ENCODE results near the gene ANXA4.
A peak's percentile ranks its signal among the peaks of the same experiment; 100 is the strongest.
"Not testable (repeated sequence)": the region's sequence is repeated elsewhere in the genome, so short reads cannot be mapped to it uniquely, and the experiment has no call there.

Gene ANXA4

DNA sequence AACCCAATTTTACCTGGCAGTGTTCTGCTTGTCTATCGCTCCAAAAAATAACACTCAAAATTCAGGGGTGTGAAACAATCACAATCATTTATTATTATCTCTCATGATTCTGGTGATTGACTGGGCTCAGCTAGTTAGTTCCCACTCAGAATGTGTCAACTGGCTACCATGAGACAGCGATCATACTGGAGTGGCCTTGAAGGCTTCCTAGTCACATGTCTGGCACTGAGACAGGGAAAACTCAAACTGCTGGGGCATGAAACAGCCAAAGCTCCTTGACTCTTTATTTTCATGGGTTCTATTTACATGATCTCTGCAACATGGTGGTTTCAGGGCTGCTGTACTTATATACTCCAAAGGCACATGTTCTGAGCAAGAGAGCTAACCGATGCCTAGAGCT, 6.2 kb upstream of the ANXA4 start:
- Histone ChIP-seq H3K9me3 (no peaks in the 10 kb centered on the region), H3K27me3 (no peaks in the 10 kb centered on the region), H3K36me3 (no peaks in the 10 kb centered on the region), H3K4me3 (no peak overlapping the region), H3K4me1 (peaks cover 0 to 5% (median 0%) of the 10 kb centered on the region in 4 donors), H3K27ac (no peak overlapping the region)
- DNase-seq: no peak
- intact Hi-C loops (cut with DNase I; ENCODE audit: low total_unique reads): no loop called here
- TF ChIP-seq CTCF (IDR thresholded peaks at IDR 0.05): no peak

- DNase-seq; intact Hi-C loops (cut with DNase I; ENCODE audit: low total_unique reads); H3K4me3 ChIP-seq; H3K27ac ChIP-seq; H3K27me3 ChIP-seq; H3K9me3 ChIP-seq; H3K36me3 ChIP-seq: not testable (repeated sequence)
- peaks cover 0 to 11% (median 6%) of the 10 kb centered on the region in 4 donors for H3K4me1 ChIP-seq
Observed at GRCh38 chr2:69738149-69738548, 3.8 kb upstream of the ANXA4 start.

DNA sequence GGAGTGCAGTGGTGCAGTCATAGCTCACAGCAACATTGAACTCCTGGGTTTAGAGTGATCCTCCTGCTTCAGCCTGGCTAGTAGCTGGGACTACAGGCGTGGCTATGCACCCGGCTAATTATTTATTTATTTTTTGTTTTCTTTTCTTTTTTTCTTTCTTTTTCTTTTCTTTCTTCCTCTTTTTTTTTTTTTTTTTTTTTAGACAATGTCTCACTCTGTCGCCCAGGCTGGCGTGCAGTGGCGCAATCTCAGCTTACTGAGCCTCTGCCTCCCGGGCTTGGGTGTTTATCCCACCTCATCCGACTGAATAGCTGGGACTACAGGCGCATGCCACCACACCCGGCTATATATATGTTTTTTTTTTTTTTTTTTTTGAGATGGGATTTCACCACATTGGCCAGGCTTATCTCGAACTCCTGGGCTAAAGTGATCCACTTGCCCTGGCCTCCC, 1.4 kb upstream of the ANXA4 start:
- DNase-seq: peak in 1 of 2 donors; percentile 81
- Histone ChIP-seq H3K36me3 (no peaks in the 10 kb centered on the region), H3K4me1 (peaks cover 0 to 35% (median 20%) of the 10 kb centered on the region in 4 donors), H3K27me3 (no peaks in the 10 kb centered on the region), H3K9me3 (no peaks in the 10 kb centered on the region), H3K4me3 (peak overlapping the region; percentile 93 to 94), H3K27ac (peak overlapping the region; percentile 99)
- TF ChIP-seq CTCF (IDR thresholded peaks at IDR 0.05): no peak
- intact Hi-C loops (cut with DNase I; ENCODE audit: low total_unique reads): loop anchor here (1.0 kb wide), 1 partner anchor 31 kb away; no protein-coding TSS in a partner anchor

GRCh38 chr2:69741229-69741574, 732 bp upstream of the ANXA4 start:
- Histone ChIP-seq H3K4me3 (peak overlapping the region; percentile 93 to 94), H3K36me3 (no peaks in the 10 kb centered on the region), H3K4me1 (peaks cover 0 to 41% (median 22%) of the 10 kb centered on the region in 4 donors), H3K27me3 (no peaks in the 10 kb centered on the region), H3K27ac (peak overlapping the region; percentile 99), H3K9me3 (no peaks in the 10 kb centered on the region)
- DNase-seq: peak; percentile 85 to 87
- intact Hi-C loops (cut with DNase I; ENCODE audit: low total_unique reads): no loop called here
- TF ChIP-seq CTCF (IDR thresholded peaks at IDR 0.05): peak; percentile 16 to 18

GRCh38 chr2:69742322-69742952, 503 bp downstream of the ANXA4 start:
- Histone ChIP-seq H3K36me3 (no peaks in the 10 kb centered on the region), H3K4me3 (peak overlapping the region; percentile 93 to 94), H3K4me1 (peaks cover 0 to 41% (median 22%) of the 10 kb centered on the region in 4 donors), H3K9me3 (no peaks in the 10 kb centered on the region), H3K27ac (peak overlapping the region; percentile 99), H3K27me3 (no peaks in the 10 kb centered on the region)
- no peak for TF ChIP-seq CTCF (IDR thresholded peaks at IDR 0.05)
- intact Hi-C loops (cut with DNase I; ENCODE audit: low total_unique reads): no loop called here
- DNase-seq: peak; percentile 48 to 71

DNA sequence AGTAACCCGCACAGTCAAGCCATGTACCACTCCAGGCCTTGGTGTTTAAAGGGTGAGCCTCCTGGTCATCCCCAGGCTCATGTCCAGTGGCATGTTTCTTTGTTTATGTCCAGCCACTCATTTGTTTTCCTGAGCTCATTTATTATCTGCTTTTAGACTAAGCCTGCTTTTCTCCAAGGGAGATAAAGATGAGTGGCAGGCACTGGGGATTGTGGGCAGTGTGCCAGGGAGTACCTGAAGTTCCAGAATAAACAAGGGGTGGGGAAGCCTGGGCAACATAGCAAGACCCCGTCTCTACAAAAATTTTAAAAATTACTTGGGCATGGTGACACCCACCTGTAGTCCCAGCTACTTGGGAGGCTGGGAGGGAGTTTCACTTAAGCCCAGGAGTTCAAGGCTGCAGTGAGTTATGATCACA, 1.9 kb downstream of the ANXA4 start:
- intact Hi-C loops (cut with DNase I; ENCODE audit: low total_unique reads): no loop called here
- TF ChIP-seq CTCF (IDR thresholded peaks at IDR 0.05): no peak
- H3K4me3 ChIP-seq: no peak overlapping the region

More for the DNA sequence above, 1.9 kb downstream of the ANXA4 start:
- peak overlapping the region in 1 of 2 donors; percentile 99 for H3K27ac ChIP-seq
- no peaks in the 10 kb centered on the region for H3K9me3 ChIP-seq
- no peak for DNase-seq
- peaks cover 0 to 41% (median 22%) of the 10 kb centered on the region in 4 donors for H3K4me1 ChIP-seq
- no peaks in the 10 kb centered on the region for H3K27me3 ChIP-seq
- H3K36me3 ChIP-seq: no peaks in the 10 kb centered on the region
